Measurements from ENCODE around the gene OR2D3.

GRCh38 chr11:6900327-6900999 is 20.3 kb upstream of the OR2D3 start:
- TF ChIP-seq EZH2 (IDR thresholded peaks at IDR 0.05; ENCODE audit: insufficient read depth, poor library complexity, severe bottlenecking) (no peak), EZH2phosphoT487 (IDR thresholded peaks at IDR 0.05; ENCODE audit: insufficient read depth, low read depth) (no peak)

All from GM23248 (cell line).